Transverse colon (tissue), 4 donors: ENCODE data around the gene SMCO4.

Source experiments
- CTCF ChIP-seq, 5 experiments: fragments of 200-600 bp in 3 of 5; fragments of 450-650 bp in 2 of 5; sonication (generic) in 3 of 5; IDR thresholded peaks; 1 replicate in 2 of 5; 2 replicates in 3 of 5; pipeline ENCODE4 v1.5.1; 2016 to 2017; ENCODE audit warnings: antibody characterized with exemption in 5 of 5, inconsistent platforms in 3 of 5, mild to moderate bottlenecking in 2 of 5, moderate library complexity in 1 of 5
- POLR2A ChIP-seq: fragments of 450-650 bp; IDR thresholded peaks from one replicate; pipeline ENCODE4 v1.6.1; 2016; ENCODE audit warnings: antibody characterized with exemption, mild to moderate bottlenecking, moderate library complexity
- POLR2AphosphoS5 ChIP-seq, 3 donors: sonication (generic); formaldehyde crosslinking; IDR thresholded peaks; one replicate each; pipeline ENCODE4 v1.6.1; 2016; ENCODE audit warnings: antibody characterized with exemption in 3 of 3

GRCh38 chr11:93540896-93541553 is 2.2 kb downstream of the SMCO4 start:
- no peak for TF ChIP-seq CTCF (IDR thresholded peaks at IDR 0.05)
- no peak for TF ChIP-seq POLR2A
- TF ChIP-seq POLR2AphosphoS5 (IDR thresholded peaks at IDR 0.05) = no peak
